Activated T-cell treated with anti-CD3 and anti-CD28 coated beads, Interleukin-2, amount 50 U/mL, for 72 hours (primary cell): ENCODE results near the gene ITPR3. TPM values are rescaled to one million over a fixed set of nuclear protein-coding genes. Genes with fewer than 3 reads are reported as not detected.

Experiments
- ATAC-seq, 2 donors: fragments of 150-1000 bp; cut with Tn5 transposase; replicated peaks in 1 of 2; 2 replicates each; pipeline ENCODE4 v1.10.0; 2021; ENCODE audit warnings: moderate library complexity in 2 of 2, mild to moderate bottlenecking in 1 of 2
- DNase-seq, 2 donors: peaks; one replicate each; pipeline ENCODE4 v3.0.0; 2021 to 2022; ENCODE audit warnings: mixed read lengths in 1 of 2
- H3K27ac Mint-ChIP-seq: one replicate; pipeline ENCODE4 v1.8.0; 2022; ENCODE audit warnings: mild to moderate bottlenecking, moderate library complexity, mixed read lengths
- H3K27me3 Mint-ChIP-seq: one replicate; pipeline ENCODE4 v1.8.0; 2022; ENCODE audit warnings: low read depth, mixed read lengths
- H3K36me3 Mint-ChIP-seq, 2 donors: one replicate each; pipeline ENCODE4 v1.8.0; 2022; ENCODE audit warnings: mixed read lengths in 2 of 2, mild to moderate bottlenecking in 1 of 2; ENCODE audit not compliant: insufficient read depth in 2 of 2
- H3K4me1 Mint-ChIP-seq: one replicate; pipeline ENCODE4 v1.8.0; 2022; ENCODE audit warnings: low read depth, mixed read lengths
- H3K4me3 Mint-ChIP-seq, 2 donors: one replicate each; pipeline ENCODE4 v1.8.0; 2022; ENCODE audit warnings: mild to moderate bottlenecking in 2 of 2, mixed read lengths in 2 of 2, moderate library complexity in 2 of 2
- H3K9me3 Mint-ChIP-seq, 2 donors: one replicate each; pipeline ENCODE4 v1.8.0; 2022; ENCODE audit warnings: mixed read lengths in 2 of 2
- total RNA-seq, 2 donors: library from RNA; stranded (reverse); gene quantifications; one replicate each; pipeline ENCODE4 v1.2.3, GENCODE V29; 2022

ITPR3 gene
- total RNA-seq, 2 donors from 2014 or later: 49.9 to 52.5 TPM

DNA sequence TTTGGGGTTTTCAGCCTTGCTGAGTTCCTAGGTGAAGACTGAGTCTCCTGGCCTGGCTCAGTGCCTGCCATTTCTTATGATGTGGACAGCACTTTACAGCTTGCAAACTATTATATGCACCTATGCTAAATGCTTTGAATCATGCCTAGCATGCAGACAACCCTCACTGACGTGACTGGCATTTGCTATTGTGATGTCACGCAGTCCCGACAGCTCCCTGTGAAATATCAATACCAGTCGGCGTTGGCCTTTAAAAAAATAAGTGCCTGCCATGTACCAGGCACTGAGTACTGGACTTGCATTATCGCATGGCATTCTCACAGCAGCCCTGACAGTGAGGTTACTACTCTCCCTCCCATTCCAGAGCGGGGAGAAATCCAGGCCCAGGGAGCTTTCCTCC is 54.8 kb downstream of the ITPR3 start:
- Mint-ChIP-seq H3K36me3 (peaks cover 9 to 12% of the 10 kb centered on the region in 2 donors), H3K27me3 (no peaks in the 10 kb centered on the region), H3K27ac (no peak overlapping the region), H3K4me1 (no peaks in the 10 kb centered on the region), H3K4me3 (no peak overlapping the region), H3K9me3 (no peaks in the 10 kb centered on the region)
- DNase-seq (no peak), ATAC-seq (no peak)

DNA sequence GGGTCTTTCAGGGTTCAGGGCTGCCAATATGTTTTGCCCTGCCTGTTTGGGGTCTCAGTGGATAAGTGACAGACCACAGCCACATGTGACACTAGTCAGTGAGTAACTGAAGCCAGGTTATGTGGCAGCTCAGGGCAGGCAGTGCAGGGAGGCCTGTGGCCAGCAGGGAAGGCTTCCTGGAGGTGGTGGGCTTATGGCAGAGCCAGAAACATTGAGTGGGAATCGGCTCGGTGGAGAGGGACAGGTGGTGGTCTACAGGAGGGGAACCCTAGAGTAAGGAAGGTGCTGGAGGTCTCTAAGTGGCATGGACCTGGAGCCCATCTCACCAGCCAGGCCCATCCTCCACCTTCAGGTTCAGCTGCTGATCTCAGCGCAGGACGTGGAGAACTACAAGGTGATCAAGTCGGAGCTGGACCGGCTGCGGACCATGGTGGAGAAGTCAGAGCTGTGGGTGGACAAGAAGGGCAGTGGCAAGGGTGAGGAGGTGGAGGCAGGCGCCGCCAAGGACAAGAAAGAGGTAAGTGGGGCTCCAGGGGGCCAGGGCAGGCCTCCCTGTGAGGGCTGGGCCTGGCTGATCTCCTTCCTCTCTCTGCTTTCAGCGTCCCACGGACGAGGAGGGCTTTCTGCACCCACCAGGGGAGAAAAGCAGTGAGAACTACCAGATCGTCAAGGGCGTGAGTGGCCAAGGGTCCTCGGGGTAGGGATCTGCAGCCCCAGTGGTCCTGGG is 55.5 kb downstream of the ITPR3 start:
- ATAC-seq: no peak
- H3K27me3 Mint-ChIP-seq: no peaks in the 10 kb centered on the region
- H3K4me1 Mint-ChIP-seq: no peaks in the 10 kb centered on the region
- no peak overlapping the region for H3K27ac Mint-ChIP-seq
- H3K4me3 Mint-ChIP-seq: no peak overlapping the region
- H3K9me3 Mint-ChIP-seq: no peaks in the 10 kb centered on the region
- no peak for DNase-seq
- H3K36me3 Mint-ChIP-seq: peaks cover 9 to 14% of the 10 kb centered on the region in 2 donors

DNA sequence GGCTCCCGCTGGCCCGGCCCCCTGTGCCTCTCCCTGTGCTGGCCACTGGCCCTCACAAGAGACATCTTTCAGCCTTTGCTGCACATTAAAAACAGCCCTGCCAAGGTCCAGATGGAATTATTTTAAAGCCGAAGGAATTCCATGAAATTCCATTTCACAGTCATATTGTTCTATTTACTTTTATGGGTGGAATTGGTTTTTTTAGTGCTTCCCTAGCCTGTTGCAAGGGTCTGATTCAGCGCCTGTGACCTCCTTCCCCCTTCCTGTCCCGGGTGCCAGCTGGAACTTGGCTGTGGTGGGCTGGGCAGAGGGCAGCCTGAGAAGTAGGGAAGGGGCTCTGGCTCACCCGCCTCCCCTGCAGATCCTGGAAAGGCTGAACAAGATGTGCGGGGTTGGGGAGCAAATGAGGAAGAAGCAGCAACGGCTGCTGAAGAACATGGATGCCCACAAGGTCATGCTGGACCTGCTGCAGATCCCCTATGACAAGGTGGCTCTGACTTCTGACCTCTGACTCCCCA is 56.1 kb downstream of the ITPR3 start:
- peaks cover 5 to 12% of the 10 kb centered on the region in 2 donors for H3K36me3 Mint-ChIP-seq
- H3K27ac Mint-ChIP-seq: no peak overlapping the region
- ATAC-seq (no peak), DNase-seq (no peak)
- H3K4me1 Mint-ChIP-seq: no peaks in the 10 kb centered on the region
- no peaks in the 10 kb centered on the region for H3K9me3 Mint-ChIP-seq
- no peaks in the 10 kb centered on the region for H3K27me3 Mint-ChIP-seq
- H3K4me3 Mint-ChIP-seq: no peak overlapping the region

- Mint-ChIP-seq H3K4me1 (peaks cover under 1% of the 10 kb centered on the region), H3K27ac (no peak overlapping the region), H3K36me3 (peaks cover 5 to 12% of the 10 kb centered on the region in 2 donors), H3K4me3 (no peak overlapping the region), H3K9me3 (no peaks in the 10 kb centered on the region), H3K27me3 (no peaks in the 10 kb centered on the region)
- DNase-seq (no peak), ATAC-seq (no peak)
These were observed 56.6 kb downstream of the ITPR3 start for GRCh38 chr6:33677689-33678088.

GRCh38 chr6:33678233-33678931 is 57.3 kb downstream of the ITPR3 start:
- Mint-ChIP-seq H3K27ac (no peak overlapping the region), H3K27me3 (no peaks in the 10 kb centered on the region), H3K36me3 (peaks cover 5 to 12% of the 10 kb centered on the region in 2 donors), H3K4me3 (no peak overlapping the region), H3K4me1 (peaks cover 7% of the 10 kb centered on the region), H3K9me3 (no peaks in the 10 kb centered on the region)
- ATAC-seq: no peak
- no peak for DNase-seq

DNA sequence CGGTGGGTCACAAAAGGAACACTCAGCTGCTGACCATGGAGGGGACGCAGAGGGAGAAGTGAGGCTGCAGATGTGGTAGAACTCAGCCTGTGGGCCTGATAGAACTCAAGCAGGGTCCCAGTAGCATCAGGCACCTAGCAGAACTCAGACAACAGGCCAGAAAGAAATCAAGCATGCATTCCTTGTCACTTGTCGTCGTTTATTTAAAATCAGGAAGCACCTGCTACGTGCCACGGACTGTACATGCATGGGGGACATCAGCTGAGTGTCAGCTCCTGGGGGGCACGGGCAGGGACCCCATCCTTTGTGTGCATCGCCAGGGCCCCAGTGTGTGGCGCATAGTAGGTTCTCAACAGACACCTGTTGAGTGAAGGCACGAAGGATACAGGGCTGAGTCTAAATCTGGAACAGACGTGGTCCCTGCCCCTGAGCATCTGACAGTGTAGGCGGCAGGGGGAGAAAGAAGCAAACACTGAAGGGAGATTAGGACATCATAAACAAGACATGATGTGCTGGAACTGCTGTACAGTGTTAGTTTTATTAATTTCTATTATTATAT is 57.9 kb downstream of the ITPR3 start:
- no peak for ATAC-seq
- DNase-seq: no peak
- H3K36me3 Mint-ChIP-seq: peaks cover 5 to 12% of the 10 kb centered on the region in 2 donors
- H3K27me3 Mint-ChIP-seq: no peaks in the 10 kb centered on the region
- no peaks in the 10 kb centered on the region for H3K9me3 Mint-ChIP-seq
- peaks cover 9% of the 10 kb centered on the region for H3K4me1 Mint-ChIP-seq
- no peak overlapping the region for H3K4me3 Mint-ChIP-seq
- no peak overlapping the region for H3K27ac Mint-ChIP-seq

GRCh38 chr6:33679761-33680160 is 58.6 kb downstream of the ITPR3 start:
- Mint-ChIP-seq H3K36me3 (peaks cover 5 to 10% of the 10 kb centered on the region in 2 donors), H3K4me1 (peaks cover 9% of the 10 kb centered on the region), H3K27me3 (no peaks in the 10 kb centered on the region), H3K4me3 (no peak overlapping the region), H3K27ac (no peak overlapping the region), H3K9me3 (no peaks in the 10 kb centered on the region)
- no peak for DNase-seq
- no peak for ATAC-seq

DNA sequence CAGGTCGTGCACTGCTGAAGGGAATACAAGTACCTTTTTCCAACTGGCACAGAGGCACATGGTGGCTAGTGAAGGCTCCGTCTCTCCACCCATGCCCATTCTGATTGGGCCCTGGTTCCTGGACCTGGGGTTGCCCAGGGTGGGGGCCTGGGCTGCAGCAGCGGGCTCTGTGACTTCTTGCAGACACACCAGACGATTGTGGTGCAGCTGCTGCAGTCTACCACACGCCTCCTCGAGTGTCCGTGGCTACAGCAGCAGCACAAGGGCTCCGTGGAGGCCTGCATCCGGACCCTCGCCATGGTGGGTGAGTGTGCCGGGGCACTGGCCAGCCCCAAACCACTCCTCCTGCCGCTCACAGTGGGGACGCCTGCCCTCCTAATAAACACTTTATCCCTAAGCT is 61.2 kb downstream of the ITPR3 start:
- H3K4me1 Mint-ChIP-seq: peaks cover 9% of the 10 kb centered on the region
- peaks cover 7 to 19% of the 10 kb centered on the region in 2 donors for H3K36me3 Mint-ChIP-seq
- H3K9me3 Mint-ChIP-seq: no peaks in the 10 kb centered on the region
- no peak overlapping the region for H3K4me3 Mint-ChIP-seq
- ATAC-seq (no peak), DNase-seq (no peak)
- H3K27me3 Mint-ChIP-seq: no peaks in the 10 kb centered on the region
- H3K27ac Mint-ChIP-seq: peak overlapping the region; percentile 64

DNA sequence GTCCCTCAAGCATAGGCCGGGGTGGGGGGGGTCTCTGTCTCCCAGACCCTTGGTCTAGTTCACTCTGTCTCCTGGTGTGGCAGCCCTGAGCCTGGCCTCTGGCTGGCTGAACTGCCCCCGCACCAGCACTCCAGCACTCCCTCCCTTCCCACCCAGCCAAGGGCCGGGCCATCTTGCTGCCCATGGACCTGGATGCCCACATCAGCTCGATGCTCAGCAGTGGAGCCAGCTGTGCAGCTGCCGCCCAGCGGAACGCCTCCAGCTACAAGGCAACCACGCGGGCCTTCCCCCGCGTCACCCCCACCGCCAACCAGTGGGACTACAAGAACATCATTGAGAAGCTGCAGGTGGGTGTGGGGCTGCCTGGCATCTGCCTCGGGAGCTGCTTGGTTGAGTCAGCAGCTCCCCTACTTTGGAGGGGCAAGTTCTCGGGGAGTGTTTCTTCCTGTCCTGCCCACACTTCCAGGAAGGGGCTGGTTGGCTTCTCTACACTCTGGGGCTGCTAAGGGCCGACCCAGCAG is 62.0 kb downstream of the ITPR3 start:
- no peak overlapping the region for H3K4me3 Mint-ChIP-seq
- DNase-seq (peak in 1 of 2 donors; percentile 41), ATAC-seq (peak; percentile 20 to 67)
- no peaks in the 10 kb centered on the region for H3K9me3 Mint-ChIP-seq
- no peaks in the 10 kb centered on the region for H3K27me3 Mint-ChIP-seq
- peaks cover 9% of the 10 kb centered on the region for H3K4me1 Mint-ChIP-seq
- H3K27ac Mint-ChIP-seq: peak overlapping the region; percentile 67
- peaks cover 2 to 15% of the 10 kb centered on the region in 2 donors for H3K36me3 Mint-ChIP-seq

DNA sequence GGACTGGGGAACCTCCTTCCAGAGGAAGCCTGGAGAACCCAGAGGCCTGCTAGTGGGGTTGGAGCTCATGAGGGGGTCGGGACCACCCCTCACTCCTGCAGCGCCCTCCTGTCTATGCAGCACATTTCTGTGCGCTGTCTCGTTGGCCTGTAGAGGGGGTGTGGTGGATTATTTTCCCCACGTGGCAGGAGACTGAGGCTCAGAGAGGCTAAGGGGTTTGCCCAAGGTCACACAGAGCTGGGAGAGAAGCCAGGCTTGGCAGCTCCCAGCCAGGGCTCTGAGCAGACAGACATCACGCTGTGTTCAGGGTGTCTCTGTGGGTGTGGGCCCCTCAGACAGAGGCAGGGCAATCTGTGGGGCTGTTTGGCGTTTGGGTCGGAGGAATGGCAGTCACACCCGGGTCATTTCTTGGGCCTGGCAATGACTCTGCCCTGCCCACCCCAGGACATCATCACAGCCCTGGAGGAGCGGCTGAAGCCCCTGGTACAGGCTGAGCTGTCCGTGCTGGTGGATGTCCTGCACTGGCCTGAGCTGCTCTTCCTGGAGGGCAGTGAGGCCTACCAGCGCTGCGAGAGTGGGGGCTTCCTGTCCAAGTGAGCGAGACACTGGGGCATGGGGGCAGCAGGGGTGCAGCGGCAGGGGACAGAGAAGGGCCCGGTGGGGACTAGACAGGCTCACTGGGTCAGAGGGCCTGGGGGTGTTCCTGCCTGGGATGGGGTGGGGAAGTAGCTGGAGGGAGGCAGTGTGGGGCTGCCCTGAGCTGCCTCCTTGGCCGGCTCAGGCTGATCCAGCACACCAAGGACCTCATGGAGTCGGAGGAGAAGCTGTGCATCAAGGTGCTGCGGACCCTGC is 62.7 kb downstream of the ITPR3 start:
- H3K27ac Mint-ChIP-seq: peak overlapping the region; percentile 67
- ATAC-seq (peak in 1 of 2 donors; percentile 10), DNase-seq (no peak)
- no peak overlapping the region for H3K4me3 Mint-ChIP-seq
- H3K27me3 Mint-ChIP-seq: no peaks in the 10 kb centered on the region
- H3K4me1 Mint-ChIP-seq: peaks cover 9% of the 10 kb centered on the region
- peaks cover 2 to 14% of the 10 kb centered on the region in 2 donors for H3K36me3 Mint-ChIP-seq
- no peaks in the 10 kb centered on the region for H3K9me3 Mint-ChIP-seq

- H3K4me3 Mint-ChIP-seq: no peak overlapping the region
- no peaks in the 10 kb centered on the region for H3K27me3 Mint-ChIP-seq
- ATAC-seq (no peak), DNase-seq (no peak)
- H3K4me1 Mint-ChIP-seq: peaks cover 9% of the 10 kb centered on the region
- no peaks in the 10 kb centered on the region for H3K9me3 Mint-ChIP-seq
- H3K36me3 Mint-ChIP-seq: peaks cover 2 to 18% of the 10 kb centered on the region in 2 donors
- no peak overlapping the region for H3K27ac Mint-ChIP-seq
These were observed 63.3 kb downstream of the ITPR3 start for GRCh38 chr6:33684428-33684896.

GRCh38 chr6:33684983-33685382 is 63.9 kb downstream of the ITPR3 start:
- H3K4me3 Mint-ChIP-seq: no peak overlapping the region
- no peak overlapping the region for H3K27ac Mint-ChIP-seq
- no peaks in the 10 kb centered on the region for H3K27me3 Mint-ChIP-seq
- peaks cover 9% of the 10 kb centered on the region for H3K4me1 Mint-ChIP-seq
- no peaks in the 10 kb centered on the region for H3K9me3 Mint-ChIP-seq
- H3K36me3 Mint-ChIP-seq: peaks cover 2 to 20% of the 10 kb centered on the region in 2 donors
- ATAC-seq (no peak), DNase-seq (no peak)
